ENCODE data around the gene COL23A1. TPM values are rescaled to one million over a fixed set of nuclear protein-coding genes. Genes with fewer than 3 reads are reported as not detected.

Gene COL23A1
- total and polyA plus RNA-seq, 2 of the 8 experiments (the other 6 are each of a cell fraction or from before 2014, with no cell fraction given) = 3.1 to 4.7 TPM

DNA sequence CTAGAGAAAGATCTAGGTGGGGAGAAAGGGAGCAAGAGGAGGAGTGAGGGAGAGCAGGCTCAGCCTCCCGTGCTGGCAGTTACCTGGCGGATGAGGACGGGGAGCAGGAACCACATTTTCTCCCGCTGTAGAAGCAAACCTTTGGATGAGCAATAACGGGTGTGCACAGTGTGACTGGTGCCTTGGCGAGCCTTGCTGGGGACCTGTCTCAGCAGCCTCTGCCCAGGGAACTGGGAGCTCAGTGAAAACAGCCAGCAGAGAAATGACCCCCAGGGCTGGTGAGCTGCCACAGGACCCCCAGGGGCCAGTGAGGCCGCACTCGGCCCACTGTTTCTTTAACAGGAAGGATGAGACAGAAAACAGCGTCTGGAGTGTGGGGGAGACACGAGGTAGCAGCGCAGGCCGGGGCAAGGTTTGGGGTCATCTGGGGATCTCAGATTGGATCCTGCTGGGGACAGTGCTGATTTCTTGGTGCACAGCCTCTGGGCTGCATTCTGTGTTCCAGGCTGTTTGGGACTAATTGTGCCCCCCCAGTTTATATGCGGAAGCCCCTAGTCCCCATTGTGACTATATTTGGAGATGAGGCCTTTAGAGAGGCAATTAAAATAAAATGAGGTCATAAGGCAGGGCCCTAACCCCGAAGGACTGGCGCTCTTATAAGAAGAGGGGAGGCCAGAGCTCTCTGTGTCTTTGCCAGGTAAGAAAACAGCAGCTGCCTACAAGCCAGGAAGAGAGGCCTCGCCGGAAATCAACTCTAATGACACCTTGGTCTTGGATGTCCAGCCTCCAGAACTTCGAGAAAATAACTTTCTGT is 238.8 kb downstream of the COL23A1 start:
- no peak overlapping the region for H2BK20ac ChIP-seq (ENCODE audit: low read length)
- no peak overlapping the region for H2BK15ac ChIP-seq (ENCODE audit: low read length)
- H4K20me1 ChIP-seq (replicated peaks in 1 of 2; ENCODE audit: control insufficient read depth in 1 of 2, insufficient read depth in 2 of 2, low read length in 2 of 2) = no peaks in the 10 kb centered on the region
- H3K4ac ChIP-seq (replicated peaks; ENCODE audit: insufficient read length, low read depth, low read length) = no peak overlapping the region
- no peak overlapping the region for H3K9ac ChIP-seq (replicated peaks in 1 of 4; ENCODE audit: extremely low read depth in 1 of 4, low read depth in 3 of 4, low read length in 3 of 4)
- H3K4me1 ChIP-seq (replicated peaks in 1 of 4; ENCODE audit: control insufficient read depth in 3 of 4, insufficient read depth in 4 of 4, low read length in 3 of 4) = peaks cover 4 to 18% (median 11%) of the 10 kb centered on the region in 4 experiments
- H2BK5ac ChIP-seq (ENCODE audit: low read depth, low read length) = no peak overlapping the region
- H3K9me3 ChIP-seq (ENCODE audit: insufficient read depth in 2 of 2, low read depth in 1 of 2, low read length in 1 of 2) = no peaks in the 10 kb centered on the region
- ChIA-PET CTCF (ENCODE audit: partially characterized antibody) (interaction anchor here (0.6 to 2.1 kb wide), 4 partner anchors 32 to 117 kb away, joined by 3 to 10 read pairs (median 3); no protein-coding TSS in a partner anchor), POLR2A (ENCODE audit: partially characterized antibody) (interaction anchor here (1.4 kb wide), 1 partner anchor 13 kb away, joined by 5 read pairs; no protein-coding TSS in a partner anchor)
- no peak overlapping the region for H3K4me2 ChIP-seq (ENCODE audit: insufficient read depth in 1 of 2, low read depth in 2 of 2, low read length in 2 of 2)
- no peak overlapping the region for H2BK12ac ChIP-seq (ENCODE audit: low read depth, low read length)
- no peaks in the 10 kb centered on the region for H3K27me3 ChIP-seq (replicated peaks in 1 of 4; ENCODE audit: control insufficient read depth in 3 of 4, extremely low read depth in 1 of 4, insufficient read depth in 3 of 4, low read length in 3 of 4)
- H3K18ac ChIP-seq (ENCODE audit: extremely low read depth, low read length) = no peak overlapping the region
- no peak overlapping the region for H4K5ac ChIP-seq (ENCODE audit: insufficient read length, low read depth, low read length)
- no peak overlapping the region for H2AFZ ChIP-seq (ENCODE audit: low read length)
- no peaks in the 10 kb centered on the region for H3K79me2 ChIP-seq (ENCODE audit: control insufficient read depth in 1 of 2, insufficient read depth in 2 of 2, low read length in 2 of 2)
- TF ChIP-seq EGR1 (IDR thresholded peaks at IDR 0.05; ENCODE audit: borderline replicate concordance, low read depth, low read length) (no peak), MAX (IDR thresholded peaks at IDR 0.05) (no peak), RNF2 (IDR thresholded peaks at IDR 0.05; ENCODE audit: borderline replicate concordance, low read depth, low read length, missing control alignments, poor library complexity, severe bottlenecking) (no peak), SP2 (IDR thresholded peaks at IDR 0.05; ENCODE audit: low read length) (no peak), SRF (IDR thresholded peaks at IDR 0.05; ENCODE audit: low read depth, low read length) (peak; percentile 22; the same call in 1 of the 2 replicates), KDM4A (IDR thresholded peaks at IDR 0.05; ENCODE audit: low read depth, low read length, severe bottlenecking) (no peak)
- DNase-seq (ENCODE audit: low read depth in 1 of 2, low spot score in 2 of 2) (no peak), FAIRE-seq (no peak)
- H4K91ac ChIP-seq (replicated peaks; ENCODE audit: insufficient read length, low read length) = no peak overlapping the region
- H3K23ac ChIP-seq (ENCODE audit: insufficient read length) = no peak overlapping the region
- H3K36me3 ChIP-seq (ENCODE audit: control insufficient read depth in 2 of 4, insufficient read depth in 4 of 4, low read length in 3 of 4) = no peaks in the 10 kb centered on the region
- 91% methylated on average over 18 of the region's 18 CpGs; no CpG with 5 or more reads in 1 of the 2 experiments for WGBS, 2 experiments (ENCODE audit: extremely low coverage in 1 of 2, insufficient coverage in 1 of 2, insufficient read length in 1 of 2, insufficient replicate concordance in 2 of 2, low coverage in 1 of 2, low lambda C conversion rate in 2 of 2, missing lambda C conversion rate in 1 of 2)
- H2AK5ac ChIP-seq (ENCODE audit: low read depth, low read length) = no peak overlapping the region
- no peaks in the 10 kb centered on the region; the same call in 1 of the 2 replicates for H3K23me2 ChIP-seq (ENCODE audit: low read depth, low read length)
- no peak overlapping the region for H3K27ac ChIP-seq (ENCODE audit: low read depth, low read length)
- H3K56ac ChIP-seq (replicated peaks; ENCODE audit: insufficient read length, low read depth, low read length) = no peak overlapping the region
- H3K79me1 ChIP-seq (ENCODE audit: low read depth, low read length) = no peaks in the 10 kb centered on the region; the same call in 1 of the 2 replicates
- no peak overlapping the region for H3K14ac ChIP-seq (ENCODE audit: insufficient read length)
- H4K8ac ChIP-seq (ENCODE audit: extremely low read depth, insufficient read depth, low read length) = peak overlapping the region; percentile 48; the same call in 1 of the 2 replicates
- no peak overlapping the region for H2BK120ac ChIP-seq (replicated peaks; ENCODE audit: low read depth, low read length)
- H3K4me3 ChIP-seq (ENCODE audit: extremely low read depth in 1 of 4, insufficient read depth in 2 of 4, low read depth in 3 of 4, low read length in 4 of 4) = no peak overlapping the region

All from H1 (cell line).